HEK293 (cell line): ENCODE data around the gene LRRC53.

ENCODE experiments used
- PRDM4 ChIP-seq: fragments of 450-650 bp; formaldehyde crosslinking; IDR thresholded peaks from 2 replicates; pipeline ENCODE4 v1.5.1; 2017; ENCODE audit warnings: missing biosample characterization, missing genetic modification characterization
- ZBTB17 ChIP-seq: fragments of 450-650 bp; formaldehyde crosslinking; IDR thresholded peaks from 2 replicates; pipeline ENCODE4 v1.5.1; 2016; ENCODE audit warnings: missing biosample characterization, missing genetic modification characterization
- ZSCAN23 ChIP-seq: fragments of 450-650 bp; formaldehyde crosslinking; IDR thresholded peaks from 2 replicates; pipeline ENCODE4 v1.5.1; 2016; ENCODE audit warnings: missing biosample characterization, missing genetic modification characterization

GRCh38 chr1:74480068-74480467 lies 32.3 kb downstream of the LRRC53 start:
- TF ChIP-seq ZSCAN23 (tag by site-specific recombination) (no peak), ZBTB17 (no peak), PRDM4 (no peak)
